GM23248 (cell line): ENCODE measurements around the gene AMN1.
"Not testable (repeated sequence)": the region's sequence is repeated elsewhere in the genome, so short reads cannot be mapped to it uniquely, and the experiment has no call there.

Experiments
- EZH2 ChIP-seq: fragments of 200-600 bp; sonication (generic); IDR thresholded peaks from 2 replicates; pipeline ENCODE4 v1.6.1; 2018; ENCODE audit warnings: antibody characterized with exemption, mild to moderate bottlenecking; ENCODE audit not compliant: insufficient read depth, poor library complexity, severe bottlenecking
- EZH2phosphoT487 ChIP-seq: fragments of 200-600 bp; sonication (generic); IDR thresholded peaks from 2 replicates; pipeline ENCODE4 v1.6.1; 2018; ENCODE audit warnings: antibody characterized with exemption, moderate library complexity, mild to moderate bottlenecking, low read depth; ENCODE audit not compliant: insufficient read depth

- not testable (repeated sequence) for TF ChIP-seq EZH2phosphoT487, EZH2
Observed at GRCh38 chr12:31733549-31734432, 5.0 kb upstream of the AMN1 start.
